H9 (cell line): ENCODE data around the gene FOSL2. TPM values are rescaled to one million over a fixed set of nuclear protein-coding genes. Genes with fewer than 3 reads are reported as not detected.

Experiments
- DNase-seq: peaks from one replicate; pipeline ENCODE4 v3.0.0-alpha.2; 2017
- H2AFZ ChIP-seq: one replicate; pipeline ENCODE4 v1.6.1; 2013; ENCODE audit warnings: mild to moderate bottlenecking, low read length, control low read depth, moderate library complexity
- H2AK5ac ChIP-seq: 2 replicates; pipeline ENCODE4 v1.6.1; 2013; ENCODE audit warnings: low read length, control low read depth, mixed read lengths; ENCODE audit not compliant: insufficient read length
- H2BK120ac ChIP-seq: one replicate; pipeline ENCODE4 v1.6.1; 2013; ENCODE audit warnings: low read depth, mild to moderate bottlenecking, low read length, control low read depth, inconsistent platforms; ENCODE audit not compliant: poor library complexity, severe bottlenecking
- H2BK12ac ChIP-seq: 2 replicates; pipeline ENCODE4 v1.6.1; 2013; ENCODE audit warnings: low read length, control low read depth, mixed read lengths, low read depth; ENCODE audit not compliant: insufficient read length
- H2BK15ac ChIP-seq: 2 replicates; pipeline ENCODE4 v1.6.1; 2013; ENCODE audit warnings: low read depth, low read length, control low read depth
- H2BK20ac ChIP-seq: one replicate; pipeline ENCODE4 v1.6.1; 2013; ENCODE audit warnings: low read depth, mild to moderate bottlenecking, low read length, control low read depth, inconsistent platforms; ENCODE audit not compliant: poor library complexity, severe bottlenecking
- H2BK5ac ChIP-seq: 2 replicates; pipeline ENCODE4 v1.6.1; 2013; ENCODE audit warnings: low read length, control low read depth, mixed read lengths; ENCODE audit not compliant: insufficient read length
- H3K14ac ChIP-seq: 2 replicates; pipeline ENCODE4 v1.6.1; 2013; ENCODE audit warnings: low read length, control low read depth; ENCODE audit not compliant: insufficient read depth
- H3K18ac ChIP-seq: 2 replicates; pipeline ENCODE4 v1.6.1; 2013; ENCODE audit warnings: low read depth, mild to moderate bottlenecking, mixed read lengths, low read length, control low read depth; ENCODE audit not compliant: insufficient read length
- H3K23ac ChIP-seq: 2 replicates; pipeline ENCODE4 v1.6.1; 2013; ENCODE audit warnings: low read length, control low read depth, mixed read lengths, low read depth; ENCODE audit not compliant: insufficient read length
- H3K23me2 ChIP-seq: 2 replicates; pipeline ENCODE4 v1.6.1; 2013; ENCODE audit warnings: low read depth, mild to moderate bottlenecking, mixed read lengths, low read length, control low read depth; ENCODE audit not compliant: insufficient read length, poor library complexity, severe bottlenecking
- H3K27ac ChIP-seq: 2 replicates; pipeline ENCODE4 v1.5.1; 2013; ENCODE audit warnings: low read length, control low read depth, mixed read lengths, low read depth; ENCODE audit not compliant: insufficient read length
- H3K27me3 ChIP-seq: 2 replicates; pipeline ENCODE4 v1.6.1; 2013; ENCODE audit warnings: low read length, control low read depth, inconsistent platforms; ENCODE audit not compliant: insufficient read depth
- H3K4ac ChIP-seq: 2 replicates; pipeline ENCODE4 v1.6.1; 2013; ENCODE audit warnings: low read depth, mild to moderate bottlenecking, control low read depth, inconsistent platforms, low read length, moderate library complexity
- H3K4me1 ChIP-seq: 2 replicates; pipeline ENCODE4 v1.6.1; 2013; ENCODE audit warnings: low read length, control low read depth, inconsistent platforms; ENCODE audit not compliant: insufficient read depth
- H3K4me2 ChIP-seq: 2 replicates; pipeline ENCODE4 v1.6.1; 2013; ENCODE audit warnings: low read length, control low read depth, mixed read lengths; ENCODE audit not compliant: insufficient read length, insufficient read depth
- H3K56ac ChIP-seq: 2 replicates; pipeline ENCODE4 v1.6.1; 2013; ENCODE audit warnings: low read depth, mild to moderate bottlenecking, mixed read lengths, low read length, control low read depth; ENCODE audit not compliant: insufficient read length
- H3K79me1 ChIP-seq: 2 replicates; pipeline ENCODE4 v1.6.1; 2013; ENCODE audit warnings: low read depth, mild to moderate bottlenecking, moderate library complexity, low read length, control low read depth, inconsistent platforms; ENCODE audit not compliant: insufficient read depth, poor library complexity, severe bottlenecking
- H3K79me2 ChIP-seq: 2 replicates; pipeline ENCODE4 v1.6.1; 2013; ENCODE audit warnings: low read length, control low read depth, inconsistent platforms; ENCODE audit not compliant: insufficient read depth
- H3K9ac ChIP-seq: 2 replicates; pipeline ENCODE4 v1.6.1; 2013; ENCODE audit warnings: low read length, control low read depth, mixed read lengths; ENCODE audit not compliant: insufficient read length; ENCODE audit errors: extremely low read depth
- H3K9me3 ChIP-seq: one replicate; pipeline ENCODE4 v1.6.1; 2013; ENCODE audit warnings: low read depth, low read length, inconsistent platforms; ENCODE audit not compliant: control insufficient read depth
- H3T11ph ChIP-seq: one replicate; pipeline ENCODE4 v1.6.1; 2013; ENCODE audit warnings: mild to moderate bottlenecking, low read length, control low read depth, inconsistent platforms
- H4K20me1 ChIP-seq: one replicate; pipeline ENCODE4 v1.6.1; 2013; ENCODE audit not compliant: control insufficient read depth, insufficient read length, insufficient read depth
- H4K5ac ChIP-seq: 2 replicates; pipeline ENCODE4 v1.6.1; 2013; ENCODE audit warnings: low read depth, mild to moderate bottlenecking, mixed read lengths, low read length, control low read depth; ENCODE audit not compliant: insufficient read length
- H4K8ac ChIP-seq: replicated peaks from 2 replicates; pipeline ENCODE4 v1.6.1; 2013; ENCODE audit warnings: low read length, control low read depth, mixed read lengths, low read depth; ENCODE audit not compliant: insufficient read length
- H4K91ac ChIP-seq: 2 replicates; pipeline ENCODE4 v1.6.1; 2013; ENCODE audit warnings: low read depth, mild to moderate bottlenecking, moderate library complexity, mixed read lengths, low read length, control low read depth; ENCODE audit not compliant: insufficient read length
- H3K27ac Mint-ChIP-seq, 3 experiments: 2 replicates in 2 of 3; 3 replicates in 1 of 3; pipeline ENCODE4 v1.8.0; 2020 to 2021; ENCODE audit warnings: mixed read lengths in 3 of 3, mild to moderate bottlenecking in 1 of 3, moderate library complexity in 1 of 3
- H3K27me3 Mint-ChIP-seq: 2 replicates; pipeline ENCODE4 v1.8.0; 2021; ENCODE audit warnings: low read depth, mild to moderate bottlenecking, moderate library complexity, mixed read lengths
- H3K36me3 Mint-ChIP-seq, 3 experiments: 2 replicates in 2 of 3; 3 replicates in 1 of 3; pipeline ENCODE4 v1.8.0; 2020 to 2021; ENCODE audit warnings: low read depth in 3 of 3, mixed read lengths in 3 of 3; ENCODE audit not compliant: insufficient read depth in 1 of 3
- H3K4me1 Mint-ChIP-seq, 2 experiments: 2 replicates each; pipeline ENCODE4 v1.8.0; 2020; ENCODE audit warnings: mixed read lengths in 2 of 2
- H3K4me3 Mint-ChIP-seq, 2 experiments: 2 replicates in 1 of 2; 3 replicates in 1 of 2; pipeline ENCODE4 v1.8.0; 2020 to 2021; ENCODE audit warnings: mild to moderate bottlenecking in 2 of 2, mixed read lengths in 2 of 2, moderate library complexity in 1 of 2
- H3K9me3 Mint-ChIP-seq, 2 experiments: 2 replicates in 1 of 2; 3 replicates in 1 of 2; pipeline ENCODE4 v1.8.0; 2020; ENCODE audit warnings: mild to moderate bottlenecking in 2 of 2, mixed read lengths in 2 of 2, moderate library complexity in 1 of 2
- CTCF ChIP-seq: fragments of 200-600 bp; sonication (generic); conservative IDR thresholded peaks from 3 replicates; pipeline ENCODE4 v1.8.0; 2021; ENCODE audit warnings: antibody characterized with exemption, mild to moderate bottlenecking
- WGBS: extraction: QIAGEN DNeasy Blood & Tissue Kit; methylation state at CpG from one replicate; pipeline ENCODE4 v1.1.7; 2013; ENCODE audit warnings: missing lambda C conversion rate, low lambda C conversion rate, mixed read lengths; ENCODE audit not compliant: insufficient read length; ENCODE audit errors: extremely low coverage; 5-methylcytosine and 5-hydroxymethylcytosine counted together
- total RNA-seq: library from RNA; stranded (reverse); gene quantifications from 2 replicates; pipeline ENCODE4 v1.2.1, GENCODE V29; 2021

FOSL2 gene
- total RNA-seq, 1 experiment from 2014 or later: 7.4 TPM

- Mint-ChIP-seq H3K4me3 (no peak overlapping the region), H3K4me1 (peaks cover 8 to 9% of the 10 kb centered on the region in 2 experiments), H3K27ac (no peak overlapping the region), H3K9me3 (no peaks in the 10 kb centered on the region), H3K36me3 (no peaks in the 10 kb centered on the region), H3K27me3 (peaks cover 5% of the 10 kb centered on the region)
- no peak for DNase-seq
- H3K79me1 ChIP-seq: no peaks in the 10 kb centered on the region
- no peak overlapping the region for H3K9ac ChIP-seq
- WGBS: no CpG with 5 or more reads among the region's 3 CpGs
- no peak overlapping the region for H2AFZ ChIP-seq
- H2BK5ac ChIP-seq: no peak overlapping the region
- H4K5ac ChIP-seq: no peak overlapping the region
- H4K20me1 ChIP-seq: no peaks in the 10 kb centered on the region
- no peak overlapping the region for H3K18ac ChIP-seq
- H4K91ac ChIP-seq: no peak overlapping the region
- no peak overlapping the region for H3K4ac ChIP-seq
- no peaks in the 10 kb centered on the region for H3K79me2 ChIP-seq
- no peak overlapping the region for H2BK120ac ChIP-seq
- no peak overlapping the region for H2AK5ac ChIP-seq
- no peak overlapping the region for H3K14ac ChIP-seq
- H3K23ac ChIP-seq: no peak overlapping the region
- H3K23me2 ChIP-seq: no peaks in the 10 kb centered on the region
- no peaks in the 10 kb centered on the region for H3K9me3 ChIP-seq
- no peak overlapping the region for H3T11ph ChIP-seq
- no peaks in the 10 kb centered on the region for H3K4me1 ChIP-seq
- TF ChIP-seq CTCF: no peak
- no peak overlapping the region for H3K27ac ChIP-seq
- no peak overlapping the region for H3K4me2 ChIP-seq
- no peak overlapping the region for H3K56ac ChIP-seq
- no peak overlapping the region for H2BK15ac ChIP-seq
- H4K8ac ChIP-seq: no peak overlapping the region
- no peaks in the 10 kb centered on the region for H3K27me3 ChIP-seq
- H2BK12ac ChIP-seq: no peak overlapping the region
- no peak overlapping the region for H2BK20ac ChIP-seq
These were observed 54.4 kb downstream of the FOSL2 start for GRCh38 chr2:28447086-28447485.
